Neural cell (in vitro differentiated cells): ENCODE data around the gene CREB3L1. TPM values are rescaled to one million over a fixed set of nuclear protein-coding genes. Genes with fewer than 3 reads are reported as not detected.

Experiments
- H2AFZ ChIP-seq: fragments of 200-600, 300-800 bp; sonication (generic), shearing (Covaris generic); 2 replicates; pipeline ENCODE4 v1.6.0; 2014; ENCODE audit warnings: low read depth, mild to moderate bottlenecking, antibody characterized with exemption, low read length, moderate library complexity
- H3F3A ChIP-seq: fragments of 200-600 bp; shearing (Covaris generic); 2 replicates; pipeline ENCODE4 v1.6.1; 2016; ENCODE audit warnings: mild to moderate bottlenecking, moderate library complexity, mixed read lengths, antibody characterized with exemption, low read length; ENCODE audit not compliant: insufficient read depth, poor library complexity, severe bottlenecking
- H3K27ac ChIP-seq: fragments of 200-600, 300-800 bp; sonication (generic), shearing (Covaris generic); 2 replicates; pipeline ENCODE4 v1.5.1; 2014; ENCODE audit warnings: mild to moderate bottlenecking, low read length, moderate library complexity
- H3K27me3 ChIP-seq: fragments of 300-800, 200-600 bp; sonication (generic), shearing (Covaris generic); 2 replicates; pipeline ENCODE4 v1.6.0; 2014; ENCODE audit warnings: mild to moderate bottlenecking, low read depth, low read length, moderate library complexity; ENCODE audit not compliant: insufficient read depth
- H3K36me3 ChIP-seq: fragments of 300-800, 200-600 bp; sonication (generic), shearing (Covaris generic); 2 replicates; pipeline ENCODE4 v1.5.1; 2014; ENCODE audit warnings: mild to moderate bottlenecking, antibody characterized with exemption, low read length, moderate library complexity; ENCODE audit not compliant: insufficient read depth
- H3K4me2 ChIP-seq: fragments of 300-800, 200-600 bp; sonication (generic), shearing (Covaris generic); 2 replicates; pipeline ENCODE4 v1.6.0; 2014; ENCODE audit warnings: mild to moderate bottlenecking, low read length
- H3K4me3 ChIP-seq: fragments of 300-800, 200-600 bp; sonication (generic), shearing (Covaris generic); 2 replicates; pipeline ENCODE4 v1.5.1; 2014; ENCODE audit warnings: mild to moderate bottlenecking, low read length, moderate library complexity
- H3K79me2 ChIP-seq: fragments of 200-600 bp; shearing (Covaris generic); replicated peaks from 2 replicates; pipeline ENCODE4 v1.6.0; 2014; ENCODE audit warnings: mild to moderate bottlenecking, low read length, moderate library complexity; ENCODE audit not compliant: insufficient read depth
- H3K9ac ChIP-seq: fragments of 300-800, 200-600 bp; sonication (generic), shearing (Covaris generic); 2 replicates; pipeline ENCODE4 v1.6.1; 2016; ENCODE audit warnings: mild to moderate bottlenecking, low read length, mixed read lengths
- H3K9me2 ChIP-seq: fragments of 200-600 bp; shearing (Covaris generic); 2 replicates; pipeline ENCODE4 v1.6.1; 2016; ENCODE audit warnings: mild to moderate bottlenecking, low read length, mixed read lengths; ENCODE audit not compliant: insufficient read depth
- H3K9me3 ChIP-seq: fragments of 200-600, 300-800 bp; sonication (generic), shearing (Covaris generic); 2 replicates; pipeline ENCODE4 v1.6.1; 2016; ENCODE audit warnings: mild to moderate bottlenecking, mixed run types, low read length, moderate library complexity, mixed read lengths
- H4K20me1 ChIP-seq: fragments of 200-600 bp; shearing (Covaris generic); 2 replicates; pipeline ENCODE4 v1.6.1; 2016; ENCODE audit warnings: mild to moderate bottlenecking, mixed run types; ENCODE audit not compliant: insufficient read depth
- EP300 ChIP-seq: fragments of 450-650 bp; conservative IDR thresholded peaks from 2 replicates; pipeline ENCODE4 v1.6.1; 2014; ENCODE audit warnings: antibody characterized with exemption, mild to moderate bottlenecking, moderate library complexity; ENCODE audit not compliant: poor library complexity, severe bottlenecking
- EZH2 ChIP-seq: fragments of 200-600, 300-800 bp; shearing (Covaris generic), sonication (generic); IDR thresholded peaks from 2 replicates; pipeline ENCODE4 v1.6.1; 2014; ENCODE audit warnings: antibody characterized with exemption, low read length, borderline replicate concordance, mild to moderate bottlenecking; ENCODE audit not compliant: insufficient read depth, poor library complexity, severe bottlenecking
- MXI1 ChIP-seq: fragments of 450-650 bp; conservative IDR thresholded peaks from 2 replicates; pipeline ENCODE4 v1.6.1; 2014; ENCODE audit warnings: antibody characterized with exemption, mild to moderate bottlenecking; ENCODE audit not compliant: poor library complexity, severe bottlenecking
- POLR2AphosphoS5 ChIP-seq: IDR thresholded peaks from 2 replicates; pipeline ENCODE4 v1.6.1; 2012
- RAD21 ChIP-seq: fragments of 450-650 bp; conservative IDR thresholded peaks from 2 replicates; pipeline ENCODE4 v1.6.1; 2014; ENCODE audit warnings: antibody characterized with exemption, mild to moderate bottlenecking, moderate library complexity
- REST ChIP-seq: IDR thresholded peaks from 2 replicates; pipeline ENCODE4 v1.6.1; 2012; ENCODE audit warnings: borderline replicate concordance
- SMC3 ChIP-seq: fragments of 450-650 bp; conservative IDR thresholded peaks from 2 replicates; pipeline ENCODE4 v1.6.1; 2014; ENCODE audit warnings: antibody characterized with exemption, mild to moderate bottlenecking, moderate library complexity; ENCODE audit not compliant: poor library complexity
- TAF1 ChIP-seq: IDR thresholded peaks from 2 replicates; pipeline ENCODE4 v1.6.1; 2012; ENCODE audit warnings: low read depth
- polyA plus RNA-seq: library from polyadenylated mRNA; depleted of rRNA; stranded (reverse); fragments of >200 nt; gene quantifications from 2 replicates; pipeline ENCODE4 v1.2.3, GENCODE V29; 2014
- TF ChIP-seq, protein P1 (sequence below): fragments of 450-650 bp; IDR thresholded peaks from 2 replicates; pipeline ENCODE4 v1.5.1; 2014; ENCODE audit warnings: antibody characterized with exemption, mild to moderate bottlenecking, moderate library complexity; ENCODE audit not compliant: poor library complexity, severe bottlenecking

CREB3L1 gene
- polyA plus RNA-seq, 1 donor from 2014 or later: not detected

DNA sequence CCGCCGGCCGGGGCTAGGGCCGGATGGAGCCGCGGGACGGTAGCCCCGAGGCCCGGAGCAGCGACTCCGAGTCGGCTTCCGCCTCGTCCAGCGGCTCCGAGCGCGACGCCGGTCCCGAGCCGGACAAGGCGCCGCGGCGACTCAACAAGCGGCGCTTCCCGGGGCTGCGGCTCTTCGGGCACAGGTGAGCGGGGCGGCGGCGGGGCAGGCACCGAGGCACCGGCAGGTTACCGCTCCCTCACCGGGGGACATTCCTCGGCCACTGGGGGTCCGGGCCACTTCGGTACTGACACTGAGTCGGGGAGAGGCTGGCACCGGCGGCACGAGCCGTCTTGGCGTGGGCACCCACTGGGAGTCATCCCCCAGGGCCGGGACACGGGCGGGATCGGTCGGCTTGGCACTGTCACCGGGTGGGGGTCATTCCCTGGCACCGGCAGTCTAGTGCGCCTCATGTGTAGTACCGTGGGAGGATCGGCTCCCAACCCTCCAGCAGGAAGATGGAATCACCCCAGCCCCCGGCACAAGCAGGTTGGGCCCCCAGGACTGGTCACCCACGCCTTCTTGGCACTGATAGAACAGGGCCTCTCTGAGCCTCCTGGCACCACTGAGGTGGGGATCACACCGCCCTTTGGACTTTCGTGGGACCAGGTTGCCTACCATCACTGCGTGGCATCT, 70.3 kb downstream of the CREB3L1 start:
- Histone ChIP-seq H4K20me1 (no peaks in the 10 kb centered on the region), H3F3A (no peaks in the 10 kb centered on the region), H3K36me3 (no peaks in the 10 kb centered on the region), H3K9me2 (no peaks in the 10 kb centered on the region), H3K9ac (peak overlapping the region; percentile 68), H3K79me2 (peaks cover 19% of the 10 kb centered on the region), H3K9me3 (no peaks in the 10 kb centered on the region), H2AFZ (no peak overlapping the region), H3K27ac (no peak overlapping the region), H3K27me3 (no peaks in the 10 kb centered on the region), H3K4me2 (peak overlapping the region; percentile 94), H3K4me3 (peak overlapping the region; percentile 91)
- TF ChIP-seq MXI1: no peak
- TF ChIP-seq, protein P1, sequence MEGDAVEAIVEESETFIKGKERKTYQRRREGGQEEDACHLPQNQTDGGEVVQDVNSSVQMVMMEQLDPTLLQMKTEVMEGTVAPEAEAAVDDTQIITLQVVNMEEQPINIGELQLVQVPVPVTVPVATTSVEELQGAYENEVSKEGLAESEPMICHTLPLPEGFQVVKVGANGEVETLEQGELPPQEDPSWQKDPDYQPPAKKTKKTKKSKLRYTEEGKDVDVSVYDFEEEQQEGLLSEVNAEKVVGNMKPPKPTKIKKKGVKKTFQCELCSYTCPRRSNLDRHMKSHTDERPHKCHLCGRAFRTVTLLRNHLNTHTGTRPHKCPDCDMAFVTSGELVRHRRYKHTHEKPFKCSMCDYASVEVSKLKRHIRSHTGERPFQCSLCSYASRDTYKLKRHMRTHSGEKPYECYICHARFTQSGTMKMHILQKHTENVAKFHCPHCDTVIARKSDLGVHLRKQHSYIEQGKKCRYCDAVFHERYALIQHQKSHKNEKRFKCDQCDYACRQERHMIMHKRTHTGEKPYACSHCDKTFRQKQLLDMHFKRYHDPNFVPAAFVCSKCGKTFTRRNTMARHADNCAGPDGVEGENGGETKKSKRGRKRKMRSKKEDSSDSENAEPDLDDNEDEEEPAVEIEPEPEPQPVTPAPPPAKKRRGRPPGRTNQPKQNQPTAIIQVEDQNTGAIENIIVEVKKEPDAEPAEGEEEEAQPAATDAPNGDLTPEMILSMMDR: no peak
- no peak for TF ChIP-seq REST
- no peak for TF ChIP-seq POLR2AphosphoS5

DNA sequence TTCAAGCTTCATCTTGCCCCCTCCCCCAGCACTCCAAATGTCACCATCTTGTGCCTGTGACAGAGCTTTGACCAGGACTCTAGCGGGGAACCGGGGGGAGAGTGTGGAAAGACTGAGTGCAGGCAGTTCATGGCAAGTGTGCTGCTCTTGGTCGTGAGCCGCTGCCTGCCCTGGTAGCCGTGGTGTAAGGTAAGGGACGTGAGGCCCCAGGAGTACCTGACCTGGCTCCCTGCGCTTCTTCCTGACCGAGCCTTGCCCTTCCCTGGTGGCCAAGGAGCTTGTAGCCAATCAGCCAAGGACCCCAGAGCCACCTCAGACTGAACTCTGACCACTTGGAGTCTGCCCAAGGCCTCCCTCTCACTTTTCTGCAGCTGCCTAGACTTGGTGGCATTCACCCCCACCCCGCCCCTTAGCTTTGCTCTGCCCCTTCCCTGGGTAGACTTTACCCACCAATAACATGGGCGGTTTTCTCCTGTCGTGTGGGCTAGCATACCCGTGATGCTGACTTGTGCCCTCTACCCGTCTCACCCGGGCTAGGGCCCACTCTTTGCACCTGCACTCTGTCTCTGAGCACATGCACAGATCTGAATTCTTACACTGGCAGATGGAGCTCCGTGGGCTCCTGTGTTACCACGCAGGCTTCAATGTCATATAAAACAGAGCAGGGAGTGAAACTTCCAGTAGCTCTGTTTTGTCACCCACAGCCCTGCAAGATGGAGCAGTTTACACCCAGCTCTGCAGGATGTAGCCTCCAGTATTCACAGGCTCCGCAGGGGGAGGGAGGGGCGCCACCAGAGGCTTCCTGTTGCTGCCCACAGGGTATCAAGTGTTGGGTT, 71.3 kb downstream of the CREB3L1 start:
- peaks cover 19% of the 10 kb centered on the region for H3K79me2 ChIP-seq
- peak overlapping the region; percentile 91 for H3K4me3 ChIP-seq
- H3K9me2 ChIP-seq: no peaks in the 10 kb centered on the region
- H2AFZ ChIP-seq: no peak overlapping the region
- peak overlapping the region; percentile 94 for H3K4me2 ChIP-seq
- no peak overlapping the region for H3K27ac ChIP-seq
- H4K20me1 ChIP-seq: no peaks in the 10 kb centered on the region
- H3K27me3 ChIP-seq: no peaks in the 10 kb centered on the region
- TF ChIP-seq, protein P1: no peak
- no peak for TF ChIP-seq RAD21
- TF ChIP-seq POLR2AphosphoS5: no peak
- no peak for TF ChIP-seq EP300
- no peak for TF ChIP-seq TAF1
- TF ChIP-seq SMC3: no peak
- no peak for TF ChIP-seq MXI1
- TF ChIP-seq REST: no peak
- no peak for TF ChIP-seq EZH2
- no peaks in the 10 kb centered on the region for H3F3A ChIP-seq
- H3K9me3 ChIP-seq: no peaks in the 10 kb centered on the region
- H3K9ac ChIP-seq: no peak overlapping the region
- H3K36me3 ChIP-seq: no peaks in the 10 kb centered on the region
